Mucosa of descending colon (tissue), 3 donors: ENCODE data around the gene FSCN2. TPM values are rescaled to one million over a fixed set of nuclear protein-coding genes. Genes with fewer than 3 reads are reported as not detected.

ENCODE experiments used
- ATAC-seq: fragments of 200-7000 bp; cut with Tn5 transposase; one replicate; pipeline ENCODE4 v1.9.1; 2020; ENCODE audit warnings: mild to moderate bottlenecking, moderate library complexity
- DNase-seq, 3 donors: peaks; one replicate each; pipeline ENCODE4 v3.0.0-alpha.2; 2020
- H3K36me3 ChIP-seq: fragments of 200-600 bp; one replicate; pipeline ENCODE4 v1.8.0; 2021; ENCODE audit warnings: low read depth, mild to moderate bottlenecking
- H3K4me1 ChIP-seq: fragments of 200-600 bp; one replicate; pipeline ENCODE4 v1.8.0; 2021; ENCODE audit warnings: low read depth, mild to moderate bottlenecking
- H3K4me3 ChIP-seq: fragments of 200-600 bp; one replicate; pipeline ENCODE4 v1.8.0; 2021; ENCODE audit warnings: mild to moderate bottlenecking
- H3K9me3 ChIP-seq: fragments of 200-600 bp; one replicate; pipeline ENCODE4 v1.8.0; 2021; ENCODE audit warnings: mild to moderate bottlenecking
- CTCF ChIP-seq: fragments of 200-600 bp; IDR thresholded peaks from one replicate; pipeline ENCODE4 v1.8.0; 2022; ENCODE audit warnings: antibody characterized with exemption, mild to moderate bottlenecking
- intact Hi-C, 2 donors: fragments of 100-400 bp; cut with DNase I in 1 of 2; cut with micrococcal nuclease in 1 of 2; formaldehyde crosslinking; loops; one replicate each; pipeline versions ENCODE4 v1.11.0 to v1.11.1; 2022; cut with DNase I, micrococcal nuclease
- total RNA-seq, 3 donors: library from RNA; stranded (reverse); fragmentation: NEBNext Ultra II Directional in 2 of 3; extraction: Animal tissue kit (Norgen Biotek cat#: 25700) in 2 of 3; gene quantifications; one replicate each; pipeline versions ENCODE4 v1.2.1 to v1.2.4, GENCODE V29; 2021 to 2023
- donor health status: DM: no; HTN: no; CAD: no; lungs with moderate emphysema.
- donor health status: DM: no; HTN: no; CAD: no.
- donor health status: DM: no; HTN: yes; CAD: no.

The FSCN2 gene
- total RNA-seq, 3 donors from 2014 or later = 1.6 to 4.0 (median 2.5) TPM

GRCh38 chr17:81543756-81544155 is 15.6 kb downstream of the FSCN2 start:
- intact Hi-C loops = no loop called here

GRCh38 chr17:81544281-81544974 is 16.3 kb downstream of the FSCN2 start:
- Histone ChIP-seq H3K4me3 (no peak overlapping the region), H3K36me3 (no peaks in the 10 kb centered on the region), H3K9me3 (no peaks in the 10 kb centered on the region), H3K4me1 (no peaks in the 10 kb centered on the region)
- TF ChIP-seq CTCF = no peak
- no peak for DNase-seq
- intact Hi-C loops = no loop called here
- no peak for ATAC-seq

More at GRCh38 chr17:81543756-81544155, 15.6 kb downstream of the FSCN2 start:
- no peak for DNase-seq
- Histone ChIP-seq H3K36me3 (no peaks in the 10 kb centered on the region), H3K9me3 (no peaks in the 10 kb centered on the region), H3K4me3 (no peak overlapping the region), H3K4me1 (no peaks in the 10 kb centered on the region)
- no peak for TF ChIP-seq CTCF
- ATAC-seq = no peak

GRCh38 chr17:81545160-81545949 is 17.2 kb downstream of the FSCN2 start:
- TF ChIP-seq CTCF = no peak
- intact Hi-C loops = no loop called here
- DNase-seq (no peak), ATAC-seq (no peak)
- H3K9me3 ChIP-seq = no peaks in the 10 kb centered on the region
- H3K4me3 ChIP-seq = no peak overlapping the region
- no peaks in the 10 kb centered on the region for H3K36me3 ChIP-seq
- H3K4me1 ChIP-seq = no peaks in the 10 kb centered on the region

- Histone ChIP-seq H3K4me1 (peaks cover 7% of the 10 kb centered on the region), H3K9me3 (no peaks in the 10 kb centered on the region), H3K4me3 (no peak overlapping the region), H3K36me3 (no peaks in the 10 kb centered on the region)
- DNase-seq (no peak), ATAC-seq (no peak)
- intact Hi-C loops = no loop called here
- TF ChIP-seq CTCF = no peak
These were observed 18.9 kb downstream of the FSCN2 start for GRCh38 chr17:81546906-81547613.

- Histone ChIP-seq H3K4me3 (no peak overlapping the region), H3K36me3 (no peaks in the 10 kb centered on the region), H3K4me1 (peaks cover 7% of the 10 kb centered on the region), H3K9me3 (no peaks in the 10 kb centered on the region)
- TF ChIP-seq CTCF = no peak
- DNase-seq (no peak), ATAC-seq (no peak)
- intact Hi-C loops = no loop called here
These were observed 19.4 kb downstream of the FSCN2 start for GRCh38 chr17:81547614-81547982.
